Pulmonary artery endothelial cell (primary cell): ENCODE measurements around the gene WDR53. TPM values are rescaled to one million over a fixed set of nuclear protein-coding genes. Genes with fewer than 3 reads are reported as not detected.
"Not testable (repeated sequence)": the region's sequence is repeated elsewhere in the genome, so short reads cannot be mapped to it uniquely, and the experiment has no call there.

Experiments
- DNase-seq: peaks from one replicate; pipeline ENCODE4 v3.0.0-alpha.2; 2011; ENCODE audit warnings: low read depth, low spot score
- total RNA-seq: library from RNA; depleted of rRNA; stranded (reverse); fragments of >200 nt; gene quantifications from 2 replicates; pipeline ENCODE4 v1.2.3, GENCODE V29; 2014

Gene WDR53
- total RNA-seq, 1 donor from 2014 or later: 8.7 TPM

DNA sequence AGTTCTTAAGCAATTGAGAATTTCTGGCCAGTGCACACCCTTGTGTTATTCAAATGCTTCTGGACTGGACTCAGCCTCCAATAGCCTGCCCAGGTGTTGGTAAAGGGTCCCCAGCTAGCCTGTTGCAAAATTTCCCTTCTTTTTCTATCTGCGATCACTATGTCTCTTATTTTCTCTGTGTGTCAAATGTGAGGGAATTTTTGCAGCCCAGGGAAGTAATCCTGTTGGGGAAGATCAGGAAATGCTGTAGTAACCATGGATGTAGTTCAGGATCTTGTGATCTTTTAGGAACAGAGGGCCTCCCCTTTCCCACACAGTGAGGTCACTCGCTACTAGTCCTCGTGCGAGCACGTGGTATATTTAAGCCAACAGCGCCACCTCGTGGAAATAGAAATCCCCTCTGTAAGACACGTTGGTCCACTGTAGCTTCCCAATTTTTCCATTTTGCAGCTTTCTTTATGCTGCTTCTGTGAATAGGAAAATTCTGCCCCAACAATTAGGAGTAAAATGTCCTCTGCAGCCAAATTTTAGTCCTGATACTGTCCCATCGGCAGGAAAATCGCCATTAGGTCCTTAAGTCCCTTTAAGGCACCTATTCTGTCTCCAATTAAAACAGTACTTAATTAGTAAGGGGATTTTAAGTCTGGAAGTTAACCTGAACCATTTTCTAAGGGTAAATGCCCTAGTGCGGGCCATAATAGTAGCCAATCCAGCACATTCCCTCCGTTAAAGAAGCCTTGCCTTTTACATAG, 49.2 kb downstream of the WDR53 start:
- no peak for DNase-seq

DNA sequence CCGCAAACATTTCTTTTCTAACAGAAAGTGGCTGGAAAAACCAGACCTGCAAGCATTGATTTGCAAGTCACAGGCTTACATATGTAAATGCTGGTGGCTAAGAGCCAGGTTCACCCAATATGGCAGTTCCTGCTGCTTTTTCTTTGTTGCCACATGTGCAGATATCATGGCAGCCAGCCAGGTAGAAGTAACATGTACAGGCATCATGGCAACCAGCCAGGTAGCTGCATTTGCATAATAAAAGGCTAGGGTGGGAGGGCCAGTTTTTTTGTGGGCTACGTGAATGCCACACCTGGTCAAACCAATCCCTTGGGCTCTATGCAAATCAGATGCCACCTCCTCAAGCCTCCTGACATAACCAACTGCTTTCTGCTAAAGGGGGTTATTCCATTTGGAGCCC, 50.4 kb downstream of the WDR53 start:
- DNase-seq: no peak

DNA sequence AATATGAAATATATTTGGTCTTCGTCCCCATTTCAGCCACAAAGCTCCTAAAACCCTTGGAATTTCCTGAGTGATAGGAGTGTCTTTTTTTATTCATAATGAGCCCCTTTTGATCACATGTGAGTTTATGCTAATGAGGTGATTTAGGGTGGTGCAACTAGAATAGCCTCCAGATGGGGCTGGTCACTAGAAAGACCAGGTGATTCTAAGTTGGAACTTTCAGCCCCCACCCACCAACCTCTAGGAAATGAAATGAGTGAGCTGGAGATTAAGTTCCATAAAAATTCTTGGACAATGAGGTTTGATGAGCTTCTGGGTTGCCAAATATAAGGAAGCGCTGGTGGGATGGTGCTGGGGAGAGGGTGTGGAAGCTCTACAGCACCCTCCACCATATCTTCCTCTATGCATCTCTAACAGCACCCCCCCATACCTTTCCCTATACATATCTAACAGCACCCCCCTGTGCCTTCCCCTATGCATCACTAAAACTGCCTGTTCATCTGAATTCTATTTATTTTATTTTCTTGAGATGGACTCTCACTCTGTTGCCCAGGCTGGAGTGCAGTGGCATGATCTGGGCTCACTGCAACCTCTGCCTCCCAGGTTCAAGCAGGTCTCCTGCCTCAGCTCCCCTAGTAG, 51.1 kb downstream of the WDR53 start:
- DNase-seq: no peak

DNA sequence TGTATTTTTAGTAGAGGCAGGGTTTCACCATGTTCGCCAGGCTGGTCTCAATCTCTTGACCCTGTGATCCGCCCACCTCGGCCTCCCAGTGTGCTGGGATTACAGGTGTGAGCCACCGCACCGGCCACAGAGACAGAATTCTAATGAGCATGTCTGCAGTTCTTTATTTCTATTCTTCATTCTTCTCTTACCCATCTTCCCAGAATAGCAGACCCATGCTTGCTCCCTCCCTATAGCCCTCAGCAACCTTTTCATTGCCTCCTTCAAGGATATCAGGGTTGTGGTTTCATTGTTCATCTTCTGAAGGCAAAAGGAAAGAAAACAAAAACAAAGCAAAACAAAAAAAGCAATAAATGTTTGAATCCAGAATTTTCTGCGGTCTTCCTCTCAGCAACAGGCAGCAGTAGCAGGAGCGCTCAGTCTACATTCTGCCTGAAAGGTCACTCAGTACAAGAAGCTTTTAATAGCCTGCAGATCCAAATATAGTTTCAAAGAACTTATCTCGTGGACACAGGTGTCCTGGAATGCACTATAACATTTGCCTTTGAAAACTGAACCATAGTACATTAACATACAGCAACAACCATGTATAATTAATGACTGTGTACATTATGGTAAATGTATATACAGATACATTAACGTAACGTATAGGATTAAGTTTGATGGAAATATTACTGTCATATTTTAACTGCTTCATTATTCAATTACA, 53.3 kb downstream of the WDR53 start, which contains the start of gene SMCO1:
Gene SMCO1, minus strand, starts transcription at position 434 of the 709 bp plus-strand sequence. Its CDS starts 137 bp downstream, at position 297.
- DNase-seq: no peak

DNA sequence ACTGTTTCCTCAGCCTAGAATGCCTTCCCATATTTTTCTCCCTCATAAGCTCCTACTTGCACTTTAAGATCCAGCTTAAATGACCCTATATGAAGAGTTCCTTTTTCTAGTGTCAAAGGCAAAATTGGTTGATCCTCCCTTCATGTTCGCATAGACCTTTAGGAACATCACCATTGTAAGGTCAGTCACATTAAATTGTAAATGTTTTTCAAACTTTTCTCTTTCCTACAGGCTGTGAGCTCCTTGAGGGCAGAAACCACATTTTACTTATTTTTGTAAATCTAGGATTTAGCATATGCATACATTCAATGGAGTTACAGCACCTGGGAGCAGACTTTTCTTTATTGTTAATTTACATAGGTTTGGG, 54.0 kb downstream of the WDR53 start:
- no peak for DNase-seq

DNA sequence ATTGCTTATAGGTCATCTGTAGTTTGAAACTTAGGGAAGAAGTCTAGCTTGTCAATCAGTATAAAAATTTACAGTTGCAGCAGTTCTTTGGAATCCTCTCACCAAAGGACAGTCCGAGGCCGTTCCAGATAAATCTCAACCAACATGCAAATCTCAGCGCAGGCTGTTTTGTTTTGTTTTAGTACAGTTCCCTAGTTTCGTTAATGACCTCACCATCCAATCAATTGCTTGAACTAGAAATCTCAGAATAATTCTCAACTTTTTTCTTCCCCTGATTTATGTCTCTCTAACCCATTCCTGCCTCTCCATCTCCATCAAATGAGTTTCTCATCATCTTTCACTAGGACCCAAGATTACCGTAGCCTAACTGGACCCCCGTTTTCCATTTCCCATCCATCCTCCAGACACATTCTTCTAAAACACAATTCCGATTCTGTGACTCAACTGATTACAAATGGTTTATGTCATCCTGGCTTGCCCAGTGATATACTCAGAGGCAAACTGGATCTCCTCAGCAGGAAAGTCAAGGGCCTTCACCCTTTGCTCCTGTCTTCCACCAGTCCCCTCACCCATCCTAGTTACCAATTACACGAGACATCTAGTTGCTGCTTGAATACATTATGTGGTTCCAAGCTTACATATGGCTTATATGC, 54.5 kb downstream of the WDR53 start:
- DNase-seq: no peak

DNA sequence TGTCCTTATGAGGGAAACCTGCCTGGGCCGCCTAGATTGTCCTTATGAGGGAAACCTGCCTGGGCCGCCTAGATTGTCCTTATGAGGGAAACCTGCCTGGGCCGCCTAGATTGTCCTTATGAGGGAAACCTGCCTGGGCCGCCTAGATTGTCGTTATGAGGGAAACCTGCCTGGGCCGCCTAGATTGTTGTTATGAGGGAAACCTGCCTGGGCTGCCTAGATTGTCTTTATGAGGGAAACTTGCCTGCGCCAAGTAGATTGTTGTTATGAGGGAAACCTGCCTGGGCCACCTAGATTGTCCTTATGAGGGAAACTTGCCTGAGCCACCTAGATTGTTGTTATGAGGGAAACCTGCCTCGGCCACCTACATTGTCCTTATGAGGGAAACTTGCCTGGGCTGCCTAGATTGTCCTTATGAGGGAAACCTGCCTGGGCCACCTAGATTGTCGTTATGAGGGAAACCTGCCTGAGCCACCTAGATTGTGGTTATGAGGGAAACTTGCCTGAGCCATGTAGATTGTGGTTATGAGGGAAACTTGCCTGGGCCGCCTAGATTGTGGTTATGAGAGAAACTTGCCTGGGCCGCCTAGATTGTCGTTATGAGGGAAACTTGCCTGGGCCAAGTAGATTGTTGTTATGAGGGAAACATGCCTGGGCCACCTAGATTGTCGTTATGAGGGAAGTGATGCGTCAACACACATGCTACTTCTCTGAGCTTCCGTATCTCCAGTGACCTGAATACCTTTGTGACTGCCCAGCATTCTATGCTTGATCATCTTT, 56.5 kb downstream of the WDR53 start:
- not testable (repeated sequence) for DNase-seq

DNA sequence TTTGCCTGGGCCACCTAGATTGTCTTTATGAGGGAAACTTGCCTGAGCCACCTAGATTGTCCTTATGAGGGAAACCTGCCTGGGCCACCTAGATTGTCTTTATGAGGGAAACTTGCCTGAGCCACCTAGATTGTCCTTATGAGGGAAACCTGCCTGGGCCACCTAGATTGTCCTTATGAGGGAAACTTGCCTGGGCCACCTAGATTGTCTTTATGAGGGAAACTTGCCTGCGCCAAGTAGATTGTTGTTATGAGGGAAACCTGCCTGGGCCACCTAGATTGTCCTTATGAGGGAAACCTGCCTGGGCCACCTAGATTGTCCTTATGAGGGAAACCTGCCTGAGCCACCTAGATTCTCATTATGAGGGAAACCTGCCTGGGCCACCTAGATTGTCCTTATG, 57.2 kb downstream of the WDR53 start:
- not testable (repeated sequence) for DNase-seq

DNA sequence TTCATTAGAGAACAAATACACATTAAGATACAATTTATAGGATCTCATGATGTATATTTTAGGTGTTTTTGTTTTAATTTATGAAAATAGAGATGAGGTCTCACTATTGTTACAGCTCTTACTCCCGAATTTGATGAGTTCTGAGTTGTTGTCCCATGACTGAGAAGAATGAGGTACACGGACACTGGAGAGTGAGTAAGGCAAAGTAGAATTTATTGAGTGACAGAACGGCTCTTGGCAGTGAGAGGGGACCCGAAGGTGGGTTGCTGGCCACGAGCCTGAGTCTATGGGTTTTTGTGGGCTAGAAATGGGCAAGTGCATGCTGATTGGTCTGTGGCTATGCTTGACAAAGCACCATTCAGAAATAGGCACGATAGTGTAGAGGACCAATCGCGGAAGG, 61.7 kb downstream of the WDR53 start:
- DNase-seq: no peak

DNA sequence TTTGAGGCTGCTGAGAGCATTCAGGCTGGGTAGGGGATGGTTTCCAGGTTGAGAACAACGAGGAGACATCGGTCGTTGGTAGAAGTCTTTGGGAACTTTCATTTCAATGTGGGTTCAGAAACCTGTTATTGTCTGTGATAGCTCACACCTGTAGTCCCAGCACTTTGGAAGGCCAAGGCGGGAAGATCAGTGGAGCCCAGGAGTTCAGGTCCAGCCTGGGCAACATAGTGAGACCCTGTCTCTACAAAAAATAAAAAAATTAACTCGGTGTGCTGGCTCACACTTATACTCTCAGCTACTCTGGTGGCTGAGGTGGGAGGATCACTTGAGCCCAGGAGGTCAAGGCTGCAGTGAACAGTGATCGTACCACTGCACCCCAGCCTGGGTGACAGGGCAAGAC, 63.8 kb downstream of the WDR53 start:
- no peak for DNase-seq

Other genes with a start within 250 kb of the WDR53 start
- gene TM4SF19, start 230.2 kb downstream of the WDR53 start, total RNA-seq: not detected in 2 replicates
- 18.7 and 21.9 TPM in 2 replicates for gene UBXN7, start 136.1 kb downstream of the WDR53 start, total RNA-seq
- 26.4 and 32.4 TPM in 2 replicates for gene RNF168, start 64.8 kb downstream of the WDR53 start, total RNA-seq
- gene SMCO1, start 53.2 kb downstream of the WDR53 start, total RNA-seq: 0.07 TPM in 1 of 2 replicates, not detected in the other
- 14.4 and 22.7 TPM in 2 replicates for gene FBXO45, start 106 bp upstream of the WDR53 start, total RNA-seq
- 2.0 and 4.8 TPM in 2 replicates for gene NRROS, start 71.1 kb upstream of the WDR53 start, total RNA-seq
- gene CEP19, start 143.7 kb upstream of the WDR53 start, total RNA-seq: 1.4 and 2.3 TPM in 2 replicates
- 17.1 and 17.4 TPM in 2 replicates for gene PIGX, start 143.8 kb upstream of the WDR53 start, total RNA-seq
- gene PAK2, start 171.3 kb upstream of the WDR53 start, total RNA-seq: 47.8 and 70.9 TPM in 2 replicates